G401 (cell line): ENCODE data around the gene DNAJB6. TPM values are rescaled to one million over a fixed set of nuclear protein-coding genes. Genes with fewer than 3 reads are reported as not detected.

Source experiments
- total RNA-seq: library from RNA; depleted of rRNA; stranded (reverse); fragments of >200 nt; shearing (Covaris generic); gene quantifications from 2 replicates; pipeline ENCODE4 v1.2.3, GENCODE V29; 2014; rRNA removed

Gene DNAJB6
- total RNA-seq, 1 experiment from 2014 or later: 115 TPM

Other genes with a start within 250 kb of the DNAJB6 start
- gene UBE3C, start 198.1 kb upstream of the DNAJB6 start, total RNA-seq: 37.8 and 50.2 TPM in 2 replicates